Effector memory CD4-positive, alpha-beta T cell (primary cell): ENCODE results near the gene NOB1.

Experiments
- DNase-seq, 3 donors: peaks; one replicate each; pipeline ENCODE4 v3.0.0-alpha.2; 2020
- H3K27ac ChIP-seq: 2 replicates; pipeline ENCODE4 v1.7.0; 2013; ENCODE audit warnings: mild to moderate bottlenecking, low read length, moderate library complexity; ENCODE audit not compliant: insufficient read depth, poor library complexity, severe bottlenecking
- H3K27me3 ChIP-seq: replicated peaks from 2 replicates; pipeline ENCODE4 v1.7.0; 2013; ENCODE audit warnings: mild to moderate bottlenecking, low read length; ENCODE audit not compliant: insufficient read depth, control insufficient read depth, poor library complexity, severe bottlenecking
- H3K36me3 ChIP-seq: 2 replicates; pipeline ENCODE4 v1.7.0; 2013; ENCODE audit warnings: mild to moderate bottlenecking, low read length, moderate library complexity; ENCODE audit not compliant: control insufficient read depth, insufficient read depth
- H3K4me1 ChIP-seq: 2 replicates; pipeline ENCODE4 v1.7.0; 2013; ENCODE audit warnings: low read length, mild to moderate bottlenecking; ENCODE audit not compliant: control insufficient read depth, insufficient read depth, poor library complexity, severe bottlenecking
- H3K4me3 ChIP-seq: 2 replicates; pipeline ENCODE4 v1.7.0; 2013; ENCODE audit warnings: low read length, low read depth, mild to moderate bottlenecking; ENCODE audit not compliant: insufficient read depth, poor library complexity, severe bottlenecking
- H3K9me3 ChIP-seq: 2 replicates; pipeline ENCODE4 v1.7.0; 2013; ENCODE audit warnings: mild to moderate bottlenecking, low read length, moderate library complexity; ENCODE audit not compliant: control insufficient read depth

The NOB1 gene

DNA sequence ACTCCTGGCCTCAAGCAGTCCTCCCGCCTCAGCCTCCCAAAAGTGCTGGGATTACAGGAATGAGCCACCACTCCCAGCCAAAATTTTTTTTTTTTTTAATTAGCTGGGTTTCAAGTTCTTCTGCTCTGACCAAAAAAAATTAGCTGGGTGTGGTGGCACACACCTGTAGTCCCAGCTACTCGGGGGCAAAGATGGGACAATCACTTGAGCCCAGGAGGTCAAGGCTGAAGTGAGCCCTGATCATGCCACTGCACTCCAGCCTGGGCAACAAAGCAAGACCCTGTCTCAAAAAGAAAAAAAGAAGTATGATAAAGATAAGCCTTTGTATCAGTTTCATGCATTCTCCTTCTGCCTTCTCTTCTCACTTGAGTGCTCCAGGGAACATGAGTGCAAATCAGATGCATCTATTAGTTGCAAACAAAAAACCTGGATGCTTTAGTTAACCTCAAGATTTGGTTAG is 30.3 kb downstream of the NOB1 start:
- no peaks in the 10 kb centered on the region for H3K36me3 ChIP-seq
- no peaks in the 10 kb centered on the region for H3K27me3 ChIP-seq
- no peak overlapping the region for H3K4me3 ChIP-seq
- H3K27ac ChIP-seq, result no peak overlapping the region
- DNase-seq, result no peak
- no peaks in the 10 kb centered on the region for H3K9me3 ChIP-seq
- H3K4me1 ChIP-seq, result peaks cover 16% of the 10 kb centered on the region

DNA sequence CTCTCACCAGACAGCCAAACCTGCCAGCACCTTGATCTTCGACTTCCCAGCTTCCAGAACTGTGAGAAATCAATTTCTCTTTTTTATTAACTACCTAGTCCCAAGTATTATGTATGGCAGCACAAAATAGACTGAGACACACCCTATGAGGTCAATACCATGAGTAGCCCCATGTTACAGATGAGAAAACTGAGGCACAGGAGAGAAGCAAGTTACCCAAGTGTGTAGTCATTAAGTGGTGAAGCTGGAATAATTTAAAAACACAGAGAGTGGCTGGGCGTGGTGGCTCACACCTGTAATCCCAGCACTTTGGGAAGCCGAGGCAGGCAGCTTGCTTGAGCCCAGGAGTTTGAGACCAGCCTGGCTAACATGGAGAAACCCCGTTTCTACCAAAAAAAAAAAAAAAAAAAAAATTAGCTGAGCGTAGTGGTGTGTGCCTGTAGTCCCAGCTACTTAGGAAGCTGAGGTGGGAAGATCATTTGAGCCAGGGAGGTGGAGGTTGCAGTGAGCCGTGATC is 33.2 kb downstream of the NOB1 start:
- H3K36me3 ChIP-seq, result no peaks in the 10 kb centered on the region
- H3K9me3 ChIP-seq, result no peaks in the 10 kb centered on the region
- H3K27ac ChIP-seq, result no peak overlapping the region
- DNase-seq, result no peak
- H3K4me3 ChIP-seq, result no peak overlapping the region
- peaks cover 6% of the 10 kb centered on the region for H3K4me1 ChIP-seq
- H3K27me3 ChIP-seq, result no peaks in the 10 kb centered on the region

- Histone ChIP-seq H3K4me3 (no peak overlapping the region), H3K4me1 (peaks cover under 1% of the 10 kb centered on the region), H3K9me3 (no peaks in the 10 kb centered on the region), H3K36me3 (no peaks in the 10 kb centered on the region), H3K27me3 (no peaks in the 10 kb centered on the region), H3K27ac (no peak overlapping the region)
- no peak for DNase-seq
Measured at GRCh38 chr16:69720822-69721430, 33.8 kb downstream of the NOB1 start.

- DNase-seq, result no peak
- Histone ChIP-seq H3K27ac (no peak overlapping the region), H3K4me3 (no peak overlapping the region), H3K36me3 (no peaks in the 10 kb centered on the region), H3K4me1 (no peaks in the 10 kb centered on the region), H3K27me3 (no peaks in the 10 kb centered on the region), H3K9me3 (no peaks in the 10 kb centered on the region)
Measured at GRCh38 chr16:69718111-69718764, 36.5 kb downstream of the NOB1 start.

- H3K36me3 ChIP-seq, result peaks cover under 1% of the 10 kb centered on the region
- DNase-seq, result no peak
Measured at GRCh38 chr16:69717066-69717465, 37.7 kb downstream of the NOB1 start.

DNA sequence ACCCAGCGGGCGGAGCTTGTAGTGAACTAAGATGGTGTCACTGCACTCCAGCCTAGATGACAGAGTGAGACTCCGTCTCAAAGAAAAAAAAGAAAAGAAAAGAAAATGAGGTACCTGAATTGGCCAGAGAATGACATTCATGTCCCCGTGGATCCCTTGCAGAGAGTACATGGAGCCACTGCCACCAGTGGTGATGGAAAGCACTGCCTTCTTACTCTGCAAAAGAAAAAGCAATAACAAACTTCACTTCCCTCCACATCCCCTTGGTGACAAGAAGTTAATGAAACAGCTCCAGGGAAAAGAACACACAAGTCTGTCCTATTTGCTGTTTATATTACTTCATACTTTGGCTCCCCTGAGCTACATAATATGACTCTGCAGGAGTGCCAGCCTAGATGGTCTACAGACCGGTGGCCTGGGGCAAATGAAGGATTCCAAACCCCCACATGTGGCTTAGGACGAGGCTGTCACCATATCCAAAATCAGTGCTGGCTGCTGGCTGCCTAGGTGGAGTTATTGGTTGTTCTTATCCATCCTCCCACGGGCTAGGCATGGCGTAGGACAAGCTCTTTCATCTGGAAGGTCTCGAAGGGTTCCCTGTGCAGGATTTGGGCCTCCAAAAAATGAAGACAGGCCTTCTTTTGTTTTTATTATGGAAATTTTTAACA is 41.7 kb downstream of the NOB1 start:
- H3K4me1 ChIP-seq, result no peaks in the 10 kb centered on the region
- no peaks in the 10 kb centered on the region for H3K27me3 ChIP-seq
- no peak overlapping the region for H3K27ac ChIP-seq
- DNase-seq, result no peak
- H3K36me3 ChIP-seq, result peaks cover 3% of the 10 kb centered on the region
- no peaks in the 10 kb centered on the region for H3K9me3 ChIP-seq
- no peak overlapping the region for H3K4me3 ChIP-seq

More at GRCh38 chr16:69717066-69717465, 37.7 kb downstream of the NOB1 start:
- H3K9me3 ChIP-seq, result no peaks in the 10 kb centered on the region
- H3K27ac ChIP-seq, result no peak overlapping the region
- no peaks in the 10 kb centered on the region for H3K4me1 ChIP-seq
- H3K4me3 ChIP-seq, result no peak overlapping the region
- no peaks in the 10 kb centered on the region for H3K27me3 ChIP-seq

- Histone ChIP-seq H3K27me3 (no peaks in the 10 kb centered on the region), H3K27ac (no peak overlapping the region), H3K4me3 (no peak overlapping the region), H3K36me3 (peaks cover 3% of the 10 kb centered on the region), H3K9me3 (no peaks in the 10 kb centered on the region), H3K4me1 (no peaks in the 10 kb centered on the region)
- no peak for DNase-seq
Measured at GRCh38 chr16:69712277-69712676, 42.4 kb downstream of the NOB1 start.

DNA sequence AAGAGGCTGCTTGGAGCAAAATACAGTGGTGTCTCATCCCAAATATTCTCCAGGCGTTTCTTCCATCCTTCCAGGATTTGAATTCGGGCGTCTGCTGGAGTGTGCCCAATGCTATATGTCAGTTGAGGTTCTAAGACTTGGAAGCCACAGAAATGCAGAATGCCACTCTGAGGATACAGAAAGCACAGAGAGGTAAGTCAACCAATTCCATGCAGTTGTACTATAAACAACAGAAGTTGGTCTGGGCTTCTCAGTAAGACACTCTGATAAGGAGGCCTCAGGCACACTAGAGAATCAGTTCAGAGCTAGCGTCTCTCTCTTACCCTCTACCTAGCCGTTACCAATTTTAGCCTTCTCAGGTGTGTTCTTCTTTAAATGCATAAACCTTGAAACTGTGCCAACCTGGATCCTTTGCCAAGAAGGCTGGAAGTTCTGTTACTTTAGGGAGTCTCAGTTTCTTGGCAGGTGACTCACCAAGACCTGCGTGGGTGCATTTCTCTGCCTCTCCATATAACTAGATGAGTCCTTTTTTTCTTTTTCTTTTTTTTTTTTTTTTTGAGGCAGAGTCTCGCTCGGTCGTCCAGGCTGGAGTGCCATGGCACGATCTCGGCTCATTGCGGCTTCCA is 43.5 kb downstream of the NOB1 start:
- Histone ChIP-seq H3K4me1 (no peaks in the 10 kb centered on the region), H3K27ac (no peak overlapping the region), H3K4me3 (no peak overlapping the region), H3K36me3 (peaks cover 3% of the 10 kb centered on the region), H3K27me3 (no peaks in the 10 kb centered on the region), H3K9me3 (no peaks in the 10 kb centered on the region)
- no peak for DNase-seq

GRCh38 chr16:69709456-69710084 is 45.2 kb downstream of the NOB1 start:
- H3K36me3 ChIP-seq, result peaks cover 3% of the 10 kb centered on the region
- H3K27ac ChIP-seq, result no peak overlapping the region
- H3K27me3 ChIP-seq, result no peaks in the 10 kb centered on the region
- H3K4me3 ChIP-seq, result no peak overlapping the region
- no peaks in the 10 kb centered on the region for H3K9me3 ChIP-seq
- DNase-seq, result no peak
- H3K4me1 ChIP-seq, result no peaks in the 10 kb centered on the region
